DOHH2 (cell line): ENCODE data around the gene RIT2.

Source experiments
- H3F3A ChIP-seq: fragments of 200-600 bp; sonication (generic), shearing (Covaris generic); 2 replicates; pipeline ENCODE4 v1.6.0; 2016; ENCODE audit warnings: antibody characterized with exemption, mild to moderate bottlenecking; ENCODE audit not compliant: control insufficient read depth, insufficient read depth
- H3K27ac ChIP-seq: fragments of 200-600 bp; sonication (generic); 2 replicates; pipeline ENCODE4 v1.5.1; 2014; ENCODE audit warnings: low read depth, mild to moderate bottlenecking, low read length, moderate library complexity
- H3K27me3 ChIP-seq: fragments of 200-600 bp; sonication (generic); 2 replicates; pipeline ENCODE4 v1.6.1; 2014; ENCODE audit warnings: mild to moderate bottlenecking, low read length, mixed read lengths; ENCODE audit not compliant: control insufficient read depth
- H3K36me3 ChIP-seq: fragments of 200-600 bp; sonication (generic); 2 replicates; pipeline ENCODE4 v1.6.1; 2014; ENCODE audit warnings: mild to moderate bottlenecking, low read length, moderate library complexity, mixed read lengths; ENCODE audit not compliant: control insufficient read depth
- H3K4me1 ChIP-seq: fragments of 200-600 bp; sonication (generic); 2 replicates; pipeline ENCODE4 v1.6.1; 2014; ENCODE audit warnings: mild to moderate bottlenecking, low read length, mixed read lengths; ENCODE audit not compliant: control insufficient read depth
- H3K4me2 ChIP-seq: fragments of 200-600 bp; sonication (generic); 2 replicates; pipeline ENCODE4 v1.6.0; 2014; ENCODE audit warnings: mild to moderate bottlenecking, low read length, moderate library complexity
- H3K4me3 ChIP-seq: fragments of 200-600 bp; sonication (generic); 2 replicates; pipeline ENCODE4 v1.5.1; 2014; ENCODE audit warnings: mild to moderate bottlenecking, low read length, mixed read lengths
- H3K79me2 ChIP-seq: fragments of 200-600 bp; sonication (generic); 2 replicates; pipeline ENCODE4 v1.6.1; 2014; ENCODE audit warnings: mild to moderate bottlenecking, low read length, mixed read lengths; ENCODE audit not compliant: control insufficient read depth
- H3K9me2 ChIP-seq: fragments of 200-600 bp; sonication (generic); replicated peaks from 2 replicates; pipeline ENCODE4 v1.6.1; 2014; ENCODE audit warnings: mild to moderate bottlenecking, low read length, mixed read lengths; ENCODE audit not compliant: control insufficient read depth
- H3K9me3 ChIP-seq: fragments of 200-600 bp; sonication (generic); 2 replicates; pipeline ENCODE4 v1.6.1; 2014; ENCODE audit warnings: antibody characterized with exemption, low read length, mixed read lengths; ENCODE audit not compliant: control insufficient read depth, insufficient read depth
- H4K20me1 ChIP-seq: fragments of 200-600 bp; sonication (generic); 2 replicates; pipeline ENCODE4 v1.6.0; 2014; ENCODE audit warnings: low read depth, mild to moderate bottlenecking, antibody characterized with exemption, low read length, moderate library complexity; ENCODE audit not compliant: control insufficient read depth, insufficient read depth
- EZH2phosphoT487 ChIP-seq: fragments of 200-600 bp; sonication (generic); IDR thresholded peaks from 2 replicates; pipeline ENCODE4 v1.6.1; 2017; ENCODE audit warnings: borderline replicate concordance, mild to moderate bottlenecking, antibody characterized with exemption, low read length, moderate library complexity, mixed read lengths
- TF ChIP-seq, protein P1 (sequence below): fragments of 200-600 bp; sonication (generic); IDR thresholded peaks from one replicate; pipeline ENCODE4 v1.5.1; 2014; ENCODE audit warnings: antibody characterized with exemption, mild to moderate bottlenecking, low read depth, low read length; ENCODE audit not compliant: poor library complexity, severe bottlenecking

RIT2 gene

DNA sequence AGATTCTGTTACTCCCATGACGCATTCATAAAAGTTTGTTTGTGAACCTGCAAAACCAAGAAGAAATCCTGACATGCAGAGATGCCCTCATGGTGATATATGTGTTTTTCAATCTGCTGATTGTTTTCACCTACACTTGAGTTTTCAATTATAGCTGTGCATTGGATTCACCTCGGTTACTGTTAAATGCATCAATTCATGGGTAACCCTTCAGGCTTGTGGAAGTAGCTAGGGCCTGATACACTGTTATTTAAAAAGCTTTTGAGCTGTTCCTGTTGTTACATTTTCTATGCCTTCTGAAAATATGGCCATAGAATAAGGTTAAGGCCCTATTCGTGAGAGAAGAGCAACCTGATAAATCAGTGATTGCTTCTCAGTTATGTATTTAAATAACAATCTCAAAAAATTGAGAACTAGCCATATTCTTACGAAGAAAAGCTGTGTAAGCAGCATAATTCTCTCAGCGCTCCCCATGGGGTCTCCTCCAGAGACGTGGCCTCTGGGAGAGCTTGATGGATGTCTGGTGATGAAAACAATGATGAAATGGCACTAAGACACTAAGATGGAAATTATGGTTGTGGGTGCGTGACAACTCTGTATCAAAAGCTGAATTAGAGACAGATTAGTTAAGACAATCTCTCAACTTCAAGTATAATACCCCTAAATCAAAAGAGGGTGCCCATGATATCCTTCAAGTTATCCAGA, 60.5 kb downstream of the RIT2 start:
- no peaks in the 10 kb centered on the region for H3K9me3 ChIP-seq
- H3K4me2 ChIP-seq = no peak overlapping the region
- no peaks in the 10 kb centered on the region for H3K9me2 ChIP-seq
- no peaks in the 10 kb centered on the region for H3K36me3 ChIP-seq
- H3K27me3 ChIP-seq = no peaks in the 10 kb centered on the region
- no peaks in the 10 kb centered on the region for H3K4me1 ChIP-seq
- H3K4me3 ChIP-seq = no peak overlapping the region
- TF ChIP-seq, protein P1, sequence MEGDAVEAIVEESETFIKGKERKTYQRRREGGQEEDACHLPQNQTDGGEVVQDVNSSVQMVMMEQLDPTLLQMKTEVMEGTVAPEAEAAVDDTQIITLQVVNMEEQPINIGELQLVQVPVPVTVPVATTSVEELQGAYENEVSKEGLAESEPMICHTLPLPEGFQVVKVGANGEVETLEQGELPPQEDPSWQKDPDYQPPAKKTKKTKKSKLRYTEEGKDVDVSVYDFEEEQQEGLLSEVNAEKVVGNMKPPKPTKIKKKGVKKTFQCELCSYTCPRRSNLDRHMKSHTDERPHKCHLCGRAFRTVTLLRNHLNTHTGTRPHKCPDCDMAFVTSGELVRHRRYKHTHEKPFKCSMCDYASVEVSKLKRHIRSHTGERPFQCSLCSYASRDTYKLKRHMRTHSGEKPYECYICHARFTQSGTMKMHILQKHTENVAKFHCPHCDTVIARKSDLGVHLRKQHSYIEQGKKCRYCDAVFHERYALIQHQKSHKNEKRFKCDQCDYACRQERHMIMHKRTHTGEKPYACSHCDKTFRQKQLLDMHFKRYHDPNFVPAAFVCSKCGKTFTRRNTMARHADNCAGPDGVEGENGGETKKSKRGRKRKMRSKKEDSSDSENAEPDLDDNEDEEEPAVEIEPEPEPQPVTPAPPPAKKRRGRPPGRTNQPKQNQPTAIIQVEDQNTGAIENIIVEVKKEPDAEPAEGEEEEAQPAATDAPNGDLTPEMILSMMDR = no peak
- no peak for TF ChIP-seq EZH2phosphoT487
- no peak overlapping the region for H3K27ac ChIP-seq
- no peaks in the 10 kb centered on the region for H3K79me2 ChIP-seq
- no peaks in the 10 kb centered on the region for H4K20me1 ChIP-seq
- no peaks in the 10 kb centered on the region for H3F3A ChIP-seq

DNA sequence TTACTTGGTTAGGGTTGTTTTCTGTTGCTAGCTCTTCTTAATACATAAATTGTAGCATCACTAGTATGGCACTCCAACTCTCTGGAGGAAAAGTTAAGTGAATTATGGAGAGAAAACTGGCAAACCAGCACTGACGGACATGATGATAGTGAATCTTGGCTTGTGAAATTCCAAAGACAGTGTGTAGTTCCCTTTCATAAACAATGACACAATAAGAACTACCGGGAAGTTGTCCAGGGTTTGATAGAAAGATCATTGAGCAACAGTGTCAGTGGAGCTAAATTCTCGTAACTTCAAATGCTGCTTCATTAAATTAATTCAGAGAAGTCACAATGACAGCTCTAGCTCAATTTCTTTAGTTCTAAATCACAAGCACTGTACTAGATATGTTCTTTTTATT, 66.5 kb downstream of the RIT2 start:
- Histone ChIP-seq H3K79me2 (no peaks in the 10 kb centered on the region), H3K27ac (no peak overlapping the region), H3K4me1 (no peaks in the 10 kb centered on the region), H3F3A (no peaks in the 10 kb centered on the region), H3K36me3 (no peaks in the 10 kb centered on the region), H3K27me3 (no peaks in the 10 kb centered on the region), H3K9me2 (no peaks in the 10 kb centered on the region), H3K4me3 (no peak overlapping the region), H3K4me2 (no peak overlapping the region), H3K9me3 (no peaks in the 10 kb centered on the region), H4K20me1 (no peaks in the 10 kb centered on the region)
- TF ChIP-seq EZH2phosphoT487 = no peak
- TF ChIP-seq, protein P1 = no peak

DNA sequence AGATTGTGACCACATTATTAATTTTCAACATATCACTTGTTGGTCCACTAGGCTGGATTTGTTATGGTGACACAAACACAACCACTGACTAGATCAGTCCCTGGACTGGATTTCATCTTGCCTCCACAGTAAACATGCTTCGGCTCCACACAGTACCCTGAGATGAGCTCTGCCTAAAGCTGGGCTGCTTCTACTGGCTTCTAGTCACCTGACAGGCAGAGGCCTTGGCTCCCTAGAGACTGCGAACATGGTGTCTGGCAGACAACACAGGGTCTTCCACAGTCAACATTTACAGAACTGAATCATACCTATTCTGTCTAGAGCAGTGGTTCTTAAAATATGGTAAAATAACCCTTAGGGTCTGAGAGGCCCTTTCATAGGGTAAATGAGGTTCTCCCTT, 69.2 kb downstream of the RIT2 start:
- no peak overlapping the region for H3K27ac ChIP-seq
- no peak overlapping the region for H3K4me3 ChIP-seq
- H3K36me3 ChIP-seq = no peaks in the 10 kb centered on the region
- H4K20me1 ChIP-seq = no peaks in the 10 kb centered on the region
- no peaks in the 10 kb centered on the region for H3F3A ChIP-seq
- TF ChIP-seq EZH2phosphoT487 = no peak
- TF ChIP-seq, protein P1 = no peak
- H3K9me3 ChIP-seq = no peaks in the 10 kb centered on the region
- H3K9me2 ChIP-seq = no peaks in the 10 kb centered on the region
- H3K4me1 ChIP-seq = no peaks in the 10 kb centered on the region
- no peaks in the 10 kb centered on the region for H3K27me3 ChIP-seq
- H3K79me2 ChIP-seq = no peaks in the 10 kb centered on the region
- H3K4me2 ChIP-seq = no peak overlapping the region
